ENCODE results near the gene SMARCD1. TPM values are rescaled to one million over a fixed set of nuclear protein-coding genes. Genes with fewer than 3 reads are reported as not detected.

SMARCD1 gene
- total RNA-seq, 6 experiments from 2014 or later = 37.6 to 59.1 (median 44.2) TPM

GRCh38 chr12:50052964-50053363 is 32.2 kb upstream of the SMARCD1 start:
- Mint-ChIP-seq H3K9me3 (no peaks in the 10 kb centered on the region), H3K27me3 (ENCODE audit: insufficient read depth) (peaks cover 35% of the 10 kb centered on the region), H3K4me3 (no peak overlapping the region), H3K4me1 (ENCODE audit: low read depth) (peaks cover 17% of the 10 kb centered on the region), H3K27ac (no peak overlapping the region), H3K36me3 (ENCODE audit: low read depth) (no peaks in the 10 kb centered on the region)
- TF ChIP-seq, protein P1, sequence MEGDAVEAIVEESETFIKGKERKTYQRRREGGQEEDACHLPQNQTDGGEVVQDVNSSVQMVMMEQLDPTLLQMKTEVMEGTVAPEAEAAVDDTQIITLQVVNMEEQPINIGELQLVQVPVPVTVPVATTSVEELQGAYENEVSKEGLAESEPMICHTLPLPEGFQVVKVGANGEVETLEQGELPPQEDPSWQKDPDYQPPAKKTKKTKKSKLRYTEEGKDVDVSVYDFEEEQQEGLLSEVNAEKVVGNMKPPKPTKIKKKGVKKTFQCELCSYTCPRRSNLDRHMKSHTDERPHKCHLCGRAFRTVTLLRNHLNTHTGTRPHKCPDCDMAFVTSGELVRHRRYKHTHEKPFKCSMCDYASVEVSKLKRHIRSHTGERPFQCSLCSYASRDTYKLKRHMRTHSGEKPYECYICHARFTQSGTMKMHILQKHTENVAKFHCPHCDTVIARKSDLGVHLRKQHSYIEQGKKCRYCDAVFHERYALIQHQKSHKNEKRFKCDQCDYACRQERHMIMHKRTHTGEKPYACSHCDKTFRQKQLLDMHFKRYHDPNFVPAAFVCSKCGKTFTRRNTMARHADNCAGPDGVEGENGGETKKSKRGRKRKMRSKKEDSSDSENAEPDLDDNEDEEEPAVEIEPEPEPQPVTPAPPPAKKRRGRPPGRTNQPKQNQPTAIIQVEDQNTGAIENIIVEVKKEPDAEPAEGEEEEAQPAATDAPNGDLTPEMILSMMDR (IDR thresholded peaks at IDR 0.05) = no peak
- DNase-seq = no peak

GRCh38 chr12:50053583-50053982 is 31.6 kb upstream of the SMARCD1 start:
- no peaks in the 10 kb centered on the region for H3K9me3 Mint-ChIP-seq
- peaks cover 17% of the 10 kb centered on the region for H3K4me1 Mint-ChIP-seq (ENCODE audit: low read depth)
- TF ChIP-seq, protein P1 (IDR thresholded peaks at IDR 0.05) = no peak
- no peak overlapping the region for H3K27ac Mint-ChIP-seq
- H3K36me3 Mint-ChIP-seq (ENCODE audit: low read depth) = no peaks in the 10 kb centered on the region
- peaks cover 35% of the 10 kb centered on the region for H3K27me3 Mint-ChIP-seq (ENCODE audit: insufficient read depth)
- H3K4me3 Mint-ChIP-seq = no peak overlapping the region
- DNase-seq = no peak

GRCh38 chr12:50055831-50056638 is 29.1 kb upstream of the SMARCD1 start:
- TF ChIP-seq, protein P1 (IDR thresholded peaks at IDR 0.05) = peak; percentile 92
- Mint-ChIP-seq H3K27me3 (ENCODE audit: insufficient read depth) (peaks cover 29% of the 10 kb centered on the region), H3K4me3 (peak overlapping the region; percentile 31), H3K9me3 (no peaks in the 10 kb centered on the region), H3K27ac (no peak overlapping the region), H3K36me3 (ENCODE audit: low read depth) (no peaks in the 10 kb centered on the region), H3K4me1 (ENCODE audit: low read depth) (peaks cover 24% of the 10 kb centered on the region)
- DNase-seq = no peak

- no peaks in the 10 kb centered on the region for H3K36me3 Mint-ChIP-seq (ENCODE audit: low read depth)
- H3K4me1 Mint-ChIP-seq (ENCODE audit: low read depth) = peaks cover 24% of the 10 kb centered on the region
- H3K27me3 Mint-ChIP-seq (ENCODE audit: insufficient read depth) = peaks cover 25% of the 10 kb centered on the region
- no peaks in the 10 kb centered on the region for H3K9me3 Mint-ChIP-seq
- TF ChIP-seq, protein P1 (IDR thresholded peaks at IDR 0.05) = no peak
- no peak overlapping the region for H3K27ac Mint-ChIP-seq
- DNase-seq = no peak
- H3K4me3 Mint-ChIP-seq = peak overlapping the region; percentile 86
Measured at GRCh38 chr12:50056639-50056976, 28.5 kb upstream of the SMARCD1 start.

DNA sequence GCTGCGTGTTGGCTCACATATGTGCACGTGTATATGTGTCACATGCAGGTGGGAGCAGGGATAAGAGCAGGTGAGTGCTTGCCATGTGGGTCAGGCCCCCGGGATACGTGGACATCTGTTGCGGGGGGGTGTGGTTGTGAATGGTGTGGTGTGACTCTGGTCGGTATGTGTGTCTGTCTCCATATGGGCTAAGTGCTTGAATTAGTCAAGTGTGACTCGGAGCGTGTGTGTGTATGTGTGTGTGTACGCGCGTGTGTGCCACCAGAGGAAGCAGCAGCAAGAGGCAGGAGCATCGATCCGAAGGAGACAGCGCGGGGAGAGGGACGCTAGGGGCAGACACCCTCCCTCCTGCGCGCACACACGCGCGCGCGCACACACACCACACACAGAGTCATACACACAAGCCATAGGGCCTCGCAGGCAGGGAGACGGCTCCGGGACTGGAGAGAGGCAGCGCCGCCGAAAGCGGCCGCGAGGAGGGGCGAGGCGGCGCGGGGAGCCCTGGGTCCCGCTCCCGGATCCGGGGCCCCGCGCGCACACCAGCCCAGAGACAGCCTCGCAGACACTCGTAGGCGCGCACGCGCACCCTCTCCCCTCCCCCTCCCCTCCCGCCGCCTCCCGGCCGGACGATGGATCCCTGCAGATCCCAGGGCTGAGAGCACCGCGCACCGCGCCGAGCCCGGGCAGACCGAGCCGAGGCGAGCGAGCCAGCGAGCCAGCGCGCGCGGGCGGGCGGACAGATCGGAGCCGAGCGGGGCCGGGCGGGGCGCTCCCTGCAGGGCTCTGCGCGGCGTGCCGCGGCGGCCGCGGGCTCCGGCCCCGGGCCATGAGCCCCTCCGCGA is 27.9 kb upstream of the SMARCD1 start, which contains the start of gene ASIC1:
TSS of gene ASIC1 (plus strand) at position 597 of the 842 bp plus-strand sequence. CDS start 1,171 bp downstream, outside the sequence.
- TF ChIP-seq, protein P1 (IDR thresholded peaks at IDR 0.05) = peak; percentile 36
- H3K27me3 Mint-ChIP-seq (ENCODE audit: insufficient read depth) = peaks cover 25% of the 10 kb centered on the region

More for the DNA sequence above, 27.9 kb upstream of the SMARCD1 start, which contains the start of gene ASIC1:
- H3K4me1 Mint-ChIP-seq (ENCODE audit: low read depth) = peaks cover 24% of the 10 kb centered on the region
- no peaks in the 10 kb centered on the region for H3K36me3 Mint-ChIP-seq (ENCODE audit: low read depth)
- H3K27ac Mint-ChIP-seq = no peak within 1 kb of the TSS
- H3K4me3 Mint-ChIP-seq = peak within 1 kb of the TSS; percentile 86
- DNase-seq = peak; percentile 19
- H3K9me3 Mint-ChIP-seq = no peaks in the 10 kb centered on the region
